AML-193 (cell line): ENCODE data around the gene GLT6D1.

Experiments
- DNase-seq, 2 experiments: peaks; one replicate each; lab custom pipeline; 2025; lab: John Stamatoyannopoulos, UW

GLT6D1 gene

DNA sequence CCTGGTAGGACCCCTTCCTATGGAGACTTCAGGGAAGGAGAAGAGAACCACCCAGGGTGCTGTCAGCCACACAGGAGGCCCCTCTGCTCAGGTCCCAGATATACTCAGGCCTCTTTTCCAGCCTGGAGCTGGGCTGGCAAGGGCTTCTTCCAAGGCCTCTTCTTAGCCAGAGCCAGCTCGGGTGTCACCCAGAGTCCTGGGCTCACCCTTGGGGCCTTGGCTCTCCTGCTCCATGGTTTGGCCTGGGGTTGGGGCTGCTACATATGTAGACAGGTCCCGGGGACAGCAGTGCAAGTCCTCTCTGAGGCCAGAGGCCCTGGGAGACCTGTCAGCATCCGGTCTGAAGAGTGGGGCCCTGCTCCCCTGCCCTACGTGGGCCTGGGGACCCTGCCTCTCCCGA lies 55.0 kb downstream of the GLT6D1 start:
- DNase-seq: no peak

- DNase-seq: no peak
These were observed 55.7 kb downstream of the GLT6D1 start for GRCh38 chr9:135583688-135584011.

- no peak for DNase-seq
These were observed 56.2 kb downstream of the GLT6D1 start for GRCh38 chr9:135582966-135583687.

DNA sequence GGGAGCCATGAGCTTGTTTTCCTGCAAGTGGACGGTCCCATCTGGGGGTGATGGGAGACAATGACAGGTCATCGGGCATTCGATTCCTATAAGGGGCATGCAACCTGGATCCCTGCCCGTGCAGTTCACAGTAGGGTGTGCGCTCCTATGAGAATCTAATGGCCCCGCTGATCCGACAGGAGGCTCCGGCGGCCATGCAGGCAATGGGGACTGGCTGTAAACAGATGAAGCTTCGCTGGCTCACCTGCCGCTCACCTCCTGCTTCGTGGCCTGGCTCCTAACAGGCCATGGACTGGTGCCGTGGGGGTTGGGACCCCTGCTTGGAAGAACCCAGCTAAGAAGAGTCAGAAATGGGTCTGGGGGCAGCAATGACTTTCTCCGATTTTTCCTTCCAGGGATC lies 56.8 kb downstream of the GLT6D1 start:
- no peak for DNase-seq

DNA sequence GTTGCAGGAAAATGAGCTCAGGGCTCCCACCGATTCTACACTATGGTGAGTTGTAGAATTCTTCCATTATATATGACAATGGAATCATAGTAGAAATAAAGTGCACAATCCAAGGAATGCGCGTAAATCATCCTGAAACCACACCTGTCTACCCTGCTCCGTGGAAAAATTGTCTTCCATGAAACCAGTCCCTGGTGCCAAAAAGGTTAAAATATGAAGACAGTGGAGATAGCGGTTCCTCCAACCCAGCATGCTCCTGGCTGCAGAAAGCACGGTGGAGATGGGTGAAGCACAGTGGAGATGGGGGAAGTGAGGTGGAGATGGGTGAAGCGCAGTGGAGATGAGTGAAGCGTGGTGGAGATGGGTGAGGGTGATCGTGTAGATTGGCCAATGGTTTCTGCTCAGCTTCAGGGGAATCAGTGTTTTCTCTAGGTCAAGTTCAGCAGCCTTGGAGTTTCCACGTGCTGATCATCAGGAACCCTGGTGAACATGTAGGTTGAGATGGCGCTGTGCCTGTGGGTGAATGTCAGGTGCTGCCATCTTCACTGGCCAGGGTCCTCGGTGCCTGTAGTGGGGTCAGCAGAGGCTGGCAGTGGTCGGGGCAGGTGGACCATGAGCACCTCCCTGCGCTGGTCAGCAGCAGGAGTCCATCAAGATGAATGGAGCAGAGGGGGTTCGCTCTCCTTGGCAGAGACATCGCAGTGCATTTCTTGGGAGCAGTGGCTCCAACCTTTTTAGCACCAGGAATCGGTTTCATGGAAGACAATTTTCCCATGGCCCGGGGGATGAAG lies 57.5 kb downstream of the GLT6D1 start:
- DNase-seq: no peak

DNA sequence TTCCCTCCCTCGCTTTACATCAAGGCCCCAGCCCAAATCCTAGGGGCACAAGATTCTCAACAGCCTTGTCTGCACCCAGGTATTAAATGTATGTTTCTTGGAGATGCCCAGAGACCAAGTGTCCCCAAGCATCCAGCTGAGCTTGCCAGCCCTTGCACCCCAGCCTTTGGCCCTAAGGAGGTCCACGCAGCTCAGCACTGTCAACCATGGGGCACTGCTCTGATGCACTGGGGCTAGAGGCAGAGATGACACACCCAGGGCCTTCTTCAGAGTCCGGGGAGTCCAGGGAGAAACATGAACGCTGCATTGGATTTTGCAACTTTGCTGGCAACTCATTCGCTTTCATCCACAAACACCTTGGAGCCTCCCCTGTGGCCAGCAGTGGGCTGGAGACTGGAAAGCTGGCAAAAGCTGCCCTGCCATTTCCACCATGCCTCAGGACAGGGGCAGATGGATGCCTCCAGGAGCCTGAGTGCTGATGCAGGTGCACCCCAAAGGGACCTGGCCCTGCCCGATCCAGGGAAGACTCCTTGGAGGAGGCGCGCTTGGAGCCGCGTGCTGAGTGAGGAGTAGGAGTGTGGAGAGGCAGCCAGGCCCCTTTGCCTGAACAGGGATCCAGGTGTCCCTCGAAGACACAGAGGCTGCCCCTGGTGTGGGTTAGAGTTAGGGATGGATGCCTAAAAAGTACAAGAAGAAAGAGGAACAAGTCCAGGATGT lies 58.5 kb downstream of the GLT6D1 start:
- no peak for DNase-seq

DNA sequence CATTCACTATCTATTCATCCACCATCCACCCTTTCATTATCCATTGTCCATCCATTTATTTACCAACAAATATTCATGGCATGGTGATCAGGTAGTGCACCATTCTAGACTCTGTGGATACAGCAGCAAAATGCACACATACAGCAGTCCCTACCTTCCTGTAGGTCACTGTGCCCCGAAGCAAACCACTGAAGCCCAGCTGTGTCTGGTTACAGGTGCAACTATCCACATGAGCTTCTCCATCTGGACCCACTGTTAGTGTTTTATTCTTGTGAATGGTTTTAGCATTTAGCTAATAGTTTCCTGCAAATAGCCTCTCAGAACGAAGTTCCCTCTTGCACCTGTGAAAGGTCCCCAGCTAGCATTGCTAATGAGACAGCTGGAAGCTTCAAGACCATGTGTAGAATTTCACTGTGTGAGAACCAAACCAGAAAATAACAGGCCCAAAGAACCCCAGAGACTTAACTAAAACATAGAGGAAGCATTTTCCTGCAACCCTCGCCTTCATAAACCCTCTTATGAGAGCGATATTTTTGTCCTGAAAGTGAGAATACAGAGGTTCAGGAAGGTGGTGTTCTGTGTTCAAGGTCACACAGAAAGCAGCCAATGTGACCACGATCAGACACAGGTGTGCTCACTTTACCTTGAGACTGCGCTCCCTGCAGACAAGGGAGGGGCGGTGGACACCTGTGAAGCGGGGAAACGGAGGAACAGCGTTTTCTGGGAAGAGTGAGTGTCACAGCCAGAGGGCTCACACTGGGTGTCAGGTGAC lies 59.3 kb downstream of the GLT6D1 start:
- no peak for DNase-seq

GRCh38 chr9:135579356-135579755 lies 60.0 kb downstream of the GLT6D1 start:
- no peak for DNase-seq

DNA sequence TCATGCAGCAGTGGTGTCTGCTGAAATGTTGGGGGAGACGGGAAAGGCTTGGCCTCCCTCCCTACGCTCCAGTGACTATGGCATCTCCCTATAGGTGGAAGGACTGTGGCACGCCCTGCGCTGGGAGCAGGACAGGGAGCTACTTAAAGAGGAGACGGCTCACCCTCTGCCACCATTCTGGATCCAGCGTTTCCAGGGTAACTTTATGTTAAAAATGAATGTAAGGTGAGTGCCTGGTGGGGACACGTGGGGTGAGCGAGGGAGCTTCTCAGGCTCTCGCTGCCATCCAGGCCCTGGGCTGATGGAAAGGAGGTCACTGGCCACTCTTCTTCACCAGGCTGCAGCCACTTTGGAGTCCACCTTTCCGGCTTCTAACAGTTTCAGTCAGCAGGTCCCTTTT lies 62.1 kb downstream of the GLT6D1 start:
- DNase-seq: no peak

- no peak for DNase-seq
These were observed 63.2 kb downstream of the GLT6D1 start for GRCh38 chr9:135575995-135576631.

GRCh38 chr9:135574943-135575342 lies 64.4 kb downstream of the GLT6D1 start:
- no peak for DNase-seq

DNA sequence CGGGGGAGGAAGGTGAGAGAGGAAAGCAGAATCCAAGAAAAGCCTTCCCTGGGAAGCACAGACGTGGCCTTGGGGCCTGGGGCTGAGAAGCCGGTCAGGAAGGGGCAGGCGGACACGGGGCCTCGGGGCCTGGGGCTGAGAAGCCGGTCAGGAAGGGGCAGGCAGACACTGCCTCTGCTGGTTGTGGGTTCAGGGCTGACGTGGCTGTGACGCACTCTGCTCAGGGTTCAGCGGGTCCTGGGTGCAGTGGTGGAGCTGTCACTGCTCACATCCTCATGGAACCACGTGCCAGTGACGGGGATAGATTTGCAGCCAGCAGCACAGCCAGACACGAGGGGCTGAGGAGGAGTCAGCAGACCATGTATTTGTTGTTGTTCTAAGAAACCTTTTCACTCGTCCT lies 65.0 kb downstream of the GLT6D1 start:
- DNase-seq: no peak
